ENCODE measurements around the gene BCCIP.
A peak's percentile ranks its signal among the peaks of the same experiment; 100 is the strongest.

The BCCIP gene

GRCh38 chr10:125848371-125848770 is 25.0 kb downstream of the BCCIP start:
- DNase-seq = no peak

DNA sequence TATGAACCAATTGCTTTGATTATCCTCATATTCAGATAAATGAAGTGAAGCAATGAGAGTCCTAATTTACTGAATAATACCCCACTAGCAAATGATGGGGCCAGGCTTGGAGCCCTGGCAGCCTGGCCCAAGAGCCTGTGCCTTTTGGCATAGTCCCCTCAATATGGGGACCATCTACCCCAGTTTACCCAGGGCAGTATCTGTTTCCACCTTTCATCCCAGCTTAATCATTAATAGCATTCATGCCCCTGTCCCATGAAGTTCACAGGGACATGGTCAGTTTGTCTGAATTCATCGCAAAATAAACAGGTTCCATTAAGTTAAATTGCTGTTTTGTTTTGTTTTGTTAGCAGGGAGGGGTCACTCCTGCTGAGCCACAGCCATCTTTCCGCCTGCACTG is 25.5 kb downstream of the BCCIP start:
- DNase-seq = no peak

DNA sequence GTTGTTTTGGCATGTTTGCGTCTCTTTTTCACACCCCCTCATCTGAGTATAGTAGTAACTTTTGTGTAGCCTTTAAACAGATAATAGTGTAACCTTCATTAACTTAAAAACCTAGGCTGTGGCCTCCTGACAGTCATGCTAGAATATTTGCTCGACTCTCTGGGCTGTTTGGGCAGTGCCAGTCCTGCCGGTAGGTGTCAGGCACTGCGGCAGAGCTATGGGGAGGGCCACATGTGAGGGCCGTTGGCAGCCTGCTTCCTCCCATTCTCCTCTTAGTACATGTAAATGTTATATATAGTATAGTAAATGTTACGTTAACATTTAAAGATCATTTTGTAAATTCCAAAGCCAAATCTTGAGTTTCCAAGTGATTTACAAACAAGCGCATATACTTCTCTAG is 26.1 kb downstream of the BCCIP start:
- DNase-seq = no peak

- no peak for DNase-seq
Observed at GRCh38 chr10:125850766-125851731, 27.7 kb downstream of the BCCIP start.

GRCh38 chr10:125852487-125852886 is 29.1 kb downstream of the BCCIP start:
- no peak for DNase-seq

- no peak for DNase-seq
Observed at GRCh38 chr10:125857185-125857760, 33.9 kb downstream of the BCCIP start.

DNA sequence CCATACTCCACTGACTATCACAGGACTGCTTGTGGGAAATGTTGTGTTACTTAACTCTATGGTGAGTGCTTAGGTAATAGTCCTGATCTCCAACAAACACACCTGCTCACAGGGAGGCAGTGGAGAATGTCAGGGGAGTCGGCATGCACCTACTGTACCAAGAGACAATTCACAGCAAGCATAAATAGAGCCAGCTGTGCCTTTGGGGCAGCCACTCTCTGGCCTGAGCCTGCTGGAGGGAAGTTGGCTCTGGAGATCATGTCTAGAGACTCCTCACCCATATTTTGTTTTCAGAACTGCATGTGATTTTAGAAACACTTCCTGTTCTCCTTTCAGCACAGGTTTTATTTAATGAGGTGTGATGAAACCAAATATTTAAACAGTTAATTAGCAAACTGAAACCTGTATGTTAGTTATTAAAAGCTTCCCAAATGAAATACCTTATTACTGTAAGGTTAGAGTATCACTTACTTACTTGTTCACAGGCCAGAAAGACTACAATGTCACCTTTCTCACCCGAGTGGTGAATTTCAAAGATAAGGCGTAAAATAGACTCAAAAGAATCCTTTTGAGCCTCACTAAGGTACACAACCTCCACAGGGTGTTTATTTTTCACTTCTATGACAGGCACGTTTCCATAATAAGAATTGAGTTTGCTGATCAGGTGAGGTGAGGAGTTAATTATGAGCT is 35.9 kb downstream of the BCCIP start:
- DNase-seq = no peak

- DNase-seq = no peak
Observed at GRCh38 chr10:125865120-125865519, 41.8 kb downstream of the BCCIP start.

DNA sequence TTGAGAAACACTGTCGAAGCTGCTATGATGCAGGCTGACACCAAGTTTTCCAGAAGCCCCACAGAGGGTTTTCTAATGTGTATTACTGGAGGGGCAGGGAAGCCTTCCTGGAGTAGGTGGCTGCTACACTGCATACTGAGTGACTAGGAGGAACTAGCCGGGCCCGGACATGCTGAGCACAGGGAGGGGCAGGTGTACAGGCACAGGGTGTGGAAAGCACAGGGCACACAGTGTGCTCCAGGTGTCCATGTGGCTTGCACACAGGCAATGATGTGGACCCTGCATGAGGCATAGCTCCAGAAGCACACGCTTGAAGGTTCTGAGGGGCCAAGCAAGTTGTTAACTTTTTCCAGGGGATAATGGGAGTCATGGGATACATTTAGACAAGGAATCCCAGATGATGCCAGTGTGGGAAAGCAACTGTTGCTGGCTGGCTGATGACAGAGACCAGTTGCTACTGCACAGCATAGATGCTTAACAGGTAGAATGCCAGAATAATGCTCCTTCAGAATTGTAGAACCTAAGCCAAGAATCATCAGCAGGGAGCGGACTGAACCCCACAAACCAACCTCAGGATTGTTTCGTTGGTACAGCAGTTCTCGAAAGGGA is 43.2 kb downstream of the BCCIP start:
- no peak for DNase-seq

DNA sequence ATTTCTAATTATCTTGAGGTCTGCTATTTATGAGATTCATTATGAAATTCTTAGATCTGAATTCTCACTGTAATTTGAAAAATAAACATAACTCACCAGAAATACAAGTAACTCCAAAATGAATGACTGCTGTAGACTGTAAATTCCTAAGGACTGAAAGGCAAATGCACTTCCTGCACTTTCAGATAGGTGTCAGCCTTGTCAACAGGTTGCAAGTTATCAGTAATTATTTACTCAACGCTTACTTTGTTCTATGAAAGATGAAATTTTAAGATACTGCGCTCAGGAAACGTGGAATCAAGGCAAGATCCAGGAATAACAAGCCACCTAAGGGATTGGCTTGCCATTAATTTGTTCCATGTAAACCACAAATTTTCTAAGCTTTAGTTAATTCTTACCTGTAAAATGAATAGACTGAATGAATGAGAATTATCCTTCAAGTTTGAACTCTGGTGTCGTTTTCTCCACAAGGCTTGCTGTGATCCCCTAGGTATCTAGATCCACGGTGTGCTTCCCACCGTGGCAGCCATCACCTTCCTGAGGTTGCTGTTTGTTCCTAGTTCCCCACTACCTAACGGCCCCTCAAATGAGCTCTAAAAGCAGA is 45.1 kb downstream of the BCCIP start:
- peak in 2 of 6 experiments; percentile 6 to 8 for DNase-seq

- DNase-seq = no peak
Observed at GRCh38 chr10:125871338-125871737, 48.0 kb downstream of the BCCIP start.

GRCh38 chr10:125878957-125879835 is 55.9 kb downstream of the BCCIP start:
- DNase-seq = no peak

- DNase-seq = no peak
Observed at GRCh38 chr10:125880719-125881118, 57.4 kb downstream of the BCCIP start.

- DNase-seq = no peak
Observed at GRCh38 chr10:125881192-125881591, 57.8 kb downstream of the BCCIP start, which contains the start of gene DHX32. TSS of gene DHX32 (minus strand) at chr10:125881292. CDS start at chr10:125880824, 468 bp downstream.

- DNase-seq = no peak
Observed at GRCh38 chr10:125882596-125882995, 59.2 kb downstream of the BCCIP start.

DNA sequence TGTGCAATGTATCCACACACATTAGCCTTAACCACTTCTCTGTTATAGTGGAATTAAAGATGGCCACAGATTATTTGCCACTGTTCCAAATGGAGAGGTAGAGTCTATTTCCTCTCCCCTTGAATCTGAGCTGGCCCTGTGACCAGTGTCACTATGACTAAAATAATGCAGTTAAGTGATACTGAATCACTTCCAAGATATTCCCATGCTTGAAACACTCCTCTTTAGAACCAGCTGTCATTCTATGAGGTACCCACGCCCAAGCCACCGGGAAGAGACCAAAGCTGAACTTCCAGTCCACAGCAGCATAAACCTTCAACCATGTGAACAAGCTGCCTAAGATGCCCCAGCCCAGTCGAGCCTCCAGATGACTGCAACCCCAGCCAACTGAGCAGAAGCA is 59.9 kb downstream of the BCCIP start:
- DNase-seq = no peak

All from stimulated activated naive CD4-positive, alpha-beta T cell (primary cell).